HFFc6 (cell line): ENCODE measurements around the gene NCBP2L. TPM values are rescaled to one million over a fixed set of nuclear protein-coding genes. Genes with fewer than 3 reads are reported as not detected.

ENCODE experiments used
- DNase-seq: peaks from one replicate; pipeline ENCODE4 v3.0.0-alpha.2; 2018
- H3K27ac Mint-ChIP-seq: 2 replicates; pipeline ENCODE4 v1.8.0; 2020; ENCODE audit warnings: mild to moderate bottlenecking, mixed read lengths
- H3K27me3 Mint-ChIP-seq: 2 replicates; pipeline ENCODE4 v1.8.0; 2021; ENCODE audit warnings: mild to moderate bottlenecking, moderate library complexity, mixed read lengths; ENCODE audit not compliant: insufficient read depth
- H3K36me3 Mint-ChIP-seq: 2 replicates; pipeline ENCODE4 v1.8.0; 2021; ENCODE audit warnings: low read depth, mixed read lengths
- H3K4me1 Mint-ChIP-seq: 2 replicates; pipeline ENCODE4 v1.8.0; 2020; ENCODE audit warnings: low read depth, mixed read lengths
- H3K4me3 Mint-ChIP-seq: 2 replicates; pipeline ENCODE4 v1.8.0; 2020; ENCODE audit warnings: mild to moderate bottlenecking, moderate library complexity, mixed read lengths
- H3K9me3 Mint-ChIP-seq: 2 replicates; pipeline ENCODE4 v1.8.0; 2020; ENCODE audit warnings: mild to moderate bottlenecking, mixed read lengths
- CTCF ChIP-seq: fragments of 200-600 bp; sonication (generic); IDR thresholded peaks from 2 replicates; pipeline ENCODE4 v1.5.0; 2021; ENCODE audit warnings: antibody characterized with exemption, mild to moderate bottlenecking
- total RNA-seq, 6 experiments: library from RNA; stranded (reverse); fragmentation: NEBNext Ultra II Directional; extraction: Animal tissue kit (Norgen Biotek cat#: 25700); gene quantifications; 2 replicates in 1 of 6; 3 replicates in 5 of 6; pipeline ENCODE4 v1.2.3, GENCODE V29; 2021

NCBP2L gene
- total RNA-seq, 6 experiments from 2014 or later: not detected

GRCh38 chrX:107840971-107841370 lies 63.4 kb downstream of the NCBP2L start:
- no peak for TF ChIP-seq CTCF
- Mint-ChIP-seq H3K4me3 (no peak overlapping the region), H3K36me3 (no peaks in the 10 kb centered on the region), H3K9me3 (no peaks in the 10 kb centered on the region), H3K27ac (no peak overlapping the region), H3K4me1 (no peaks in the 10 kb centered on the region), H3K27me3 (no peaks in the 10 kb centered on the region; the same call in 1 of the 2 replicates)
- DNase-seq: no peak

DNA sequence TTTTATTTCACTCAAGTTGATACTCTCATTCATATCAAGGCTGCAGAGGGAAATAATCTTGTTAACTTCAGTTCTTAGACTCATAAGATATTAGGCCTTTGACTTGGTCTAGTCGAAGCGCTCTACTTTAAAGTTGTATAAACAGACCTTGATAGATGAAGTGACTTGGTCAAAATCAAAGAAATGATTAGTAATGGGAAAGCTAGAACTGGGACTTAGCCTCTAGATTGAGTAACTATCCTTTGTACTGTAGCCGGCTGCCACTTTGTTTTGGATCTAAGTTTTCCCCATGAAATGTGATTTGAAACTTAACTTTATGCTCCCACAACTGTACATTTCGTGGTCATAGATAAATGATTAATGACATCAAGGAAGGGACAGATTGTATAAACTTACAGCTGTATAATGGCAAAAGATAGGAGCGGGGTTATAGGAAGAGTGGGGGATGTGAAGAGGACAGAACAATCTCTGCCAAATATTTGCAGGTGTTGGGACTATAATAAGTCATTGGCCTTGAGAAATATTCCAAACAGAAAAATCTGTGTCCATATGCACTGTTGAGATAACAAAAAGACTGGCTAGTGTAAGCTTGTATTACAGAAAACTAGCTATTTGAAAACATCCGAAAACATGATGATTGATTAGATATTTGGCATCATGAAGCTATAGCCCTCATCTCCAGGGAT lies 65.3 kb downstream of the NCBP2L start:
- Mint-ChIP-seq H3K4me3 (no peak overlapping the region), H3K36me3 (no peaks in the 10 kb centered on the region), H3K4me1 (no peaks in the 10 kb centered on the region), H3K27me3 (no peaks in the 10 kb centered on the region; the same call in 1 of the 2 replicates), H3K9me3 (no peaks in the 10 kb centered on the region), H3K27ac (no peak overlapping the region)
- no peak for TF ChIP-seq CTCF
- no peak for DNase-seq

Other genes with a start within 250 kb of the NCBP2L start
- gene PRPS1, start 149.2 kb upstream of the NCBP2L start, total RNA-seq: 10 to 100 TPM; 67.8 to 78.6 (median 73.7) TPM
- 10 to 100 TPM; 11.0 to 17.8 (median 12.2) TPM for gene TSC22D3, start 1.9 kb upstream of the NCBP2L start, total RNA-seq
- 10 to 100 TPM in 4 of 6 experiments, 1 to 10 TPM in 2; 8.4 to 11.3 (median 10.6) TPM for gene MID2, start 48.1 kb downstream of the NCBP2L start, total RNA-seq
- gene TEX13B, start 204.6 kb downstream of the NCBP2L start, total RNA-seq: not detected